A673 (cell line): ENCODE measurements around the gene KRTAP12-4. TPM values are rescaled to one million over a fixed set of nuclear protein-coding genes. Genes with fewer than 3 reads are reported as not detected.

Source experiments
- BruUV-seq: library from RNA; stranded (reverse); fragments of 400-500 nt; replicated peaks from 2 replicates; lab custom pipeline; 2021; lab: Mats Ljungman, UMichigan
- CTCF ChIA-PET: fragments of 300-600 bp; sonication (Branson Sonifier 250); formaldehyde crosslinking; loops from one replicate; lab custom pipeline; 2022; ENCODE audit warnings: antibody characterized with exemption; lab: Charles Lee
- POLR2A ChIA-PET: fragments of 300-600 bp; sonication (Branson Sonifier 250); formaldehyde crosslinking; loops from one replicate; lab custom pipeline; 2022; ENCODE audit warnings: antibody characterized with exemption; ENCODE audit not compliant: low non-redundant PET; lab: Charles Lee
- DNase-seq: peaks from one replicate; pipeline ENCODE4 v3.0.0-alpha.2; 2015; ENCODE audit warnings: low spot score
- H3K27ac ChIP-seq: fragments of 200-600 bp; sonication (generic); 2 replicates; pipeline ENCODE4 v1.5.1; 2016; ENCODE audit warnings: mixed run types, low read depth, mild to moderate bottlenecking, mixed read lengths, antibody characterized with exemption, low read length; ENCODE audit not compliant: poor library complexity, severe bottlenecking
- H3K27me3 ChIP-seq: fragments of 200-600 bp; sonication (generic); replicated peaks from 2 replicates; pipeline ENCODE4 v1.6.1; 2017; ENCODE audit warnings: mixed run types, low read depth, mild to moderate bottlenecking, mixed read lengths, antibody characterized with exemption, low read length; ENCODE audit not compliant: insufficient read depth, poor library complexity
- H3K36me3 ChIP-seq: fragments of 200-600 bp; sonication (generic); 2 replicates; pipeline ENCODE4 v1.6.1; 2016; ENCODE audit warnings: mixed run types, mild to moderate bottlenecking, mixed read lengths, antibody characterized with exemption, low read length; ENCODE audit not compliant: insufficient read depth, poor library complexity, severe bottlenecking
- H3K4me1 ChIP-seq: fragments of 200-600 bp; sonication (generic); 2 replicates; pipeline ENCODE4 v1.6.1; 2017; ENCODE audit warnings: mixed run types, mild to moderate bottlenecking, mixed read lengths, antibody characterized with exemption, low read length; ENCODE audit not compliant: insufficient read depth, poor library complexity, severe bottlenecking
- H3K4me3 ChIP-seq: fragments of 200-600 bp; sonication (generic); 2 replicates; pipeline ENCODE4 v1.5.1; 2016; ENCODE audit warnings: low read depth, mixed run types, mild to moderate bottlenecking, mixed read lengths, low read length; ENCODE audit not compliant: poor library complexity, severe bottlenecking
- H3K9me3 ChIP-seq: fragments of 200-600 bp; sonication (generic); 2 replicates; pipeline ENCODE4 v1.6.1; 2016; ENCODE audit warnings: mixed run types, low read depth, mild to moderate bottlenecking, mixed read lengths, antibody characterized with exemption, low read length; ENCODE audit not compliant: poor library complexity, severe bottlenecking
- EZH2 ChIP-seq: fragments of 200-600 bp; sonication (generic); IDR thresholded peaks from 2 replicates; pipeline ENCODE4 v1.6.1; 2017; ENCODE audit warnings: borderline replicate concordance, low read depth, mild to moderate bottlenecking, mixed read lengths, antibody characterized with exemption, low read length; ENCODE audit not compliant: poor library complexity, severe bottlenecking
- intact Hi-C: fragments of 100-400 bp; cut with micrococcal nuclease; formaldehyde crosslinking; loops from one replicate; pipeline ENCODE4 v1.10.0; 2022; ENCODE audit not compliant: unreplicated experiment
- total RNA-seq: library from RNA; stranded (reverse); gene quantifications from 2 replicates; pipeline ENCODE4 v1.2.3, GENCODE V29; 2021
- TF ChIP-seq, protein P1 (sequence below): fragments of 300-800, 200-600 bp; sonication (generic); conservative IDR thresholded peaks from 2 replicates; pipeline ENCODE4 v1.5.1; 2017; ENCODE audit warnings: low read depth, mild to moderate bottlenecking, antibody characterized with exemption, low read length, moderate library complexity, mixed read lengths

The KRTAP12-4 gene
- total RNA-seq, 1 experiment from 2014 or later, result 1.0 TPM

DNA sequence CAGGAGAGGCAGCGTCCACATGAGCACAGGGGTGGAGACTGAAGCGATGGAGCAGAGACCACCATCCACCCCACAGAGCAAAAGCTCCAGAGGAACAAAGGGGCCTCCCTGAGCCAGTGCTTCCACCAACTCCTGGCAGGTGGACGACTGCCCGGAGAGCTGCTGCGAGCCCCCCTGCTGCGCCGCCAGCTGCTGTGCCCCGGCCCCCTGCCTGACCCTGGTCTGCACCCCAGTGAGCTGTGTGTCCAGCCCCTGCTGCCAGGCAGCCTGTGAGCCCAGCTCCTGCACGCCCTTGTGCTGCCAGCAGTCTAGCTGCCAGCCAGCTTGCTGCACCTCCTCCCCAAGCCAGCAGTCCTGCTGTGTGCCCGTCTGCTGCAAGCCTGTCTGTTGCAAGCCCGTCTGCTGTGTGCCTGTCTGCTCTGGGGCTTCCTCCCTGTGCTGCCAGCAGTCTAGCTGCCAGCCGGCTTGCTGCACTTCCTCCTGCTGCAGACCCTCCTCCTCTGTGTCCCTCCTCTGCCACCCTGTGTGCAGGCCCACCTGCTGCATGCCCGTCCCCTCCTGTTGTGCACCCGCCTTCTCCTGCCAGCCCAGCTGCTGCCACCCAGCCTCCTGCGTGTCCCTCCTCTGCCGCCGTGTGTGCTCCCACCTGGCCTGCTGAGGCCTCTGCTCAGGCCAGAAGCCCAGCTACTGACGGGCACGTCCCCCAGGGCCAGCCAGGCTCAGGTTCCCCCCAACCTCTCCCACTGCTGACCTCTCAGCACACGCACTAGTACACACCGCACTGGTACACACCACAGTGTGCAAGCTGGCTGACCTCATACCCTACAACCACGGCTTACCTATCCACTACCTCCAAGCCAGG lies 47.9 kb upstream of the KRTAP12-4 start:
- no peak overlapping the region for H3K4me3 ChIP-seq

DNA sequence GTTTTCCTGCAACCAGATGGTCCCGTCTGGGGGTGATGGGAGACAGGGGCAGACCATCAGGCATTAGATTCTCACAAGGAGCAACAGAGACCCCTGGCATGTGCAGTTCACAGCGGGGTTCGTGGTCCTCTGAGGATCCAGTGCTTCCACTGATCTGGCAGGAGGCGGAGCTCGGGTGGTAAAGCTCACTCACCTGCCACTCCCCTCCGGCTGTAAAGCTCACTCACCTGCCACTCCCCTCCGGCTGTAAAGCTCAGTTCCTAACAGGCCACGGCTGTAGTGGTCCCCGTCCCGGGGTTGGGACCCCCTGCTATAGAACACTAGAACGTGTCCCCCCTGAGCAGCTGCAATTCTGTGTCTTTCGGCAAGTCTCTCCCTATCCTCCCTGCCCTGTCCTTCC lies 47.1 kb upstream of the KRTAP12-4 start:
- DNase-seq, result no peak
- no peaks in the 10 kb centered on the region for H3K36me3 ChIP-seq
- H3K9me3 ChIP-seq, result no peaks in the 10 kb centered on the region
- H3K4me1 ChIP-seq, result no peaks in the 10 kb centered on the region
- intact Hi-C loops, result no loop called here
- no peak overlapping the region for H3K27ac ChIP-seq
- POLR2A ChIA-PET, result no interaction called here
- BruUV-seq, result no TSS peak
- H3K27me3 ChIP-seq, result no peaks in the 10 kb centered on the region
- CTCF ChIA-PET, result interaction anchor here (0.8 kb wide), 1 partner anchor 10 kb away, joined by 3 read pairs; the partner anchor contains the start of gene TSPEAR
- H3K4me3 ChIP-seq, result no peak overlapping the region
- TF ChIP-seq EZH2, result no peak
- TF ChIP-seq, protein P1, sequence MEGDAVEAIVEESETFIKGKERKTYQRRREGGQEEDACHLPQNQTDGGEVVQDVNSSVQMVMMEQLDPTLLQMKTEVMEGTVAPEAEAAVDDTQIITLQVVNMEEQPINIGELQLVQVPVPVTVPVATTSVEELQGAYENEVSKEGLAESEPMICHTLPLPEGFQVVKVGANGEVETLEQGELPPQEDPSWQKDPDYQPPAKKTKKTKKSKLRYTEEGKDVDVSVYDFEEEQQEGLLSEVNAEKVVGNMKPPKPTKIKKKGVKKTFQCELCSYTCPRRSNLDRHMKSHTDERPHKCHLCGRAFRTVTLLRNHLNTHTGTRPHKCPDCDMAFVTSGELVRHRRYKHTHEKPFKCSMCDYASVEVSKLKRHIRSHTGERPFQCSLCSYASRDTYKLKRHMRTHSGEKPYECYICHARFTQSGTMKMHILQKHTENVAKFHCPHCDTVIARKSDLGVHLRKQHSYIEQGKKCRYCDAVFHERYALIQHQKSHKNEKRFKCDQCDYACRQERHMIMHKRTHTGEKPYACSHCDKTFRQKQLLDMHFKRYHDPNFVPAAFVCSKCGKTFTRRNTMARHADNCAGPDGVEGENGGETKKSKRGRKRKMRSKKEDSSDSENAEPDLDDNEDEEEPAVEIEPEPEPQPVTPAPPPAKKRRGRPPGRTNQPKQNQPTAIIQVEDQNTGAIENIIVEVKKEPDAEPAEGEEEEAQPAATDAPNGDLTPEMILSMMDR, result no peak

More for the DNA sequence above, 47.9 kb upstream of the KRTAP12-4 start:
- TF ChIP-seq EZH2, result no peak
- TF ChIP-seq, protein P1, result no peak
- intact Hi-C loops, result no loop called here
- peaks cover 2% of the 10 kb centered on the region for H3K27me3 ChIP-seq
- no peak for DNase-seq
- no peaks in the 10 kb centered on the region for H3K36me3 ChIP-seq
- no TSS peak for BruUV-seq
- CTCF ChIA-PET, result no interaction called here
- H3K9me3 ChIP-seq, result no peaks in the 10 kb centered on the region
- H3K4me1 ChIP-seq, result no peaks in the 10 kb centered on the region
- H3K27ac ChIP-seq, result no peak overlapping the region
- POLR2A ChIA-PET, result no interaction called here

DNA sequence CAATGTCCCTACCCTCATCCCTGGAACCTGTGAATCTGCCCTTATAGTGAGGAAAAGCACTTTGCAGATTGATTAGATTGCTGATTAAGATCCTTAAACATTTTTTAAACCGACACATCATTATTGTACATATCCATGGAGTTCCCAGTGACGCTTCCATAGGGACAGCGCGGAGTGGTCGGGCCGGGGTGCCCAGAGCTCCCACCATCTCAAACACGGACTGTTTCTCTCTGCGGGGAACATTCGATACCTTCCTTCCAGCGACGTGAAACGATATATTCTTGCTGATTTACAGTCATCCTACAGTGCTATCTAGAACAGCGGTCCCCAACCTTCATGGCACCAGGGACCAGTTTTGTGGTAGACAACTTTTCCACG lies 46.6 kb upstream of the KRTAP12-4 start:
- no peaks in the 10 kb centered on the region for H3K4me1 ChIP-seq
- H3K27ac ChIP-seq, result no peak overlapping the region
- TF ChIP-seq EZH2, result no peak
- TF ChIP-seq, protein P1, result no peak
- no peak overlapping the region for H3K4me3 ChIP-seq
- POLR2A ChIA-PET, result no interaction called here
- H3K27me3 ChIP-seq, result no peaks in the 10 kb centered on the region
- intact Hi-C loops, result no loop called here
- CTCF ChIA-PET, result interaction anchor here (0.8 kb wide), 1 partner anchor 10 kb away, joined by 3 read pairs; the partner anchor contains the start of gene TSPEAR
- no peaks in the 10 kb centered on the region for H3K9me3 ChIP-seq
- DNase-seq, result no peak
- H3K36me3 ChIP-seq, result no peaks in the 10 kb centered on the region
- no TSS peak for BruUV-seq
